ENCODE data around the gene PCDH17. TPM values are rescaled to one million over a fixed set of nuclear protein-coding genes. Genes with fewer than 3 reads are reported as not detected.

Gene PCDH17
- total RNA-seq, 4 donors from 2014 or later: 0.57 to 1.3 (median 0.83) TPM

- H3K36me3 ChIP-seq: no peaks in the 10 kb centered on the region
- no peak overlapping the region for H3K4me3 ChIP-seq
- TF ChIP-seq EP300 (IDR thresholded peaks at IDR 0.05) (no peak), POLR2AphosphoS5 (IDR thresholded peaks at IDR 0.05) (no peak), POLR2A (IDR thresholded peaks at IDR 0.05) (no peak), CTCF (IDR thresholded peaks at IDR 0.05) (no peak)
- H3K9me3 ChIP-seq: no peaks in the 10 kb centered on the region
- no peaks in the 10 kb centered on the region for H3K4me1 ChIP-seq
- DNase-seq (ENCODE audit: low spot score in 2 of 2): no peak
- 36% methylated on average over 3 of the region's 3 CpGs for WGBS
- no peaks in the 10 kb centered on the region for H3K27me3 ChIP-seq
- H3K27ac ChIP-seq: no peak overlapping the region
Measured at GRCh38 chr13:57601536-57601935, 30.0 kb upstream of the PCDH17 start.

DNA sequence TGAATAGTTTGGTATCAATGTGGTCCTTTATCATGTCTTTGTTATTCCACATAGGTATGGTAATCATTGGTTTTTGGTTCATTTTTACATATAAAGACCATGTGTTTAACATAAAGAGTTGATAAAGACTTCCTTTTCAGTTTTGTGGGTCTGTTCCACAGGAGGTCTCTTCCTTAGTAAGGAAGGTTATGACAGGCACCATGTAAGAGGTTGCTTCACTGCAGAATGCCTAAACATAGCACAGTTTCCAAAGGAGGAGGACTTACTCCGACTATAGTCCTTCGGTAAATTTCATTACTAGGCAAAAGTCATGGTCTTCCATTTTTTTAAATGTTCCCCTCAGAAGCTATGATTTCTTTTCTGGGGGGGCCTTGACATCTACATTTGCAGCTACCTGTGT is 27.1 kb upstream of the PCDH17 start:
- 60% methylated on average over 2 of the region's 2 CpGs for WGBS
- no peaks in the 10 kb centered on the region for H3K27me3 ChIP-seq
- no peak overlapping the region for H3K27ac ChIP-seq
- H3K36me3 ChIP-seq: no peaks in the 10 kb centered on the region
- TF ChIP-seq CTCF (IDR thresholded peaks at IDR 0.05) (no peak), POLR2A (IDR thresholded peaks at IDR 0.05) (no peak), EP300 (IDR thresholded peaks at IDR 0.05) (no peak), POLR2AphosphoS5 (IDR thresholded peaks at IDR 0.05) (no peak)
- no peak for DNase-seq (ENCODE audit: low spot score in 2 of 2)
- no peaks in the 10 kb centered on the region for H3K9me3 ChIP-seq
- no peaks in the 10 kb centered on the region for H3K4me1 ChIP-seq
- H3K4me3 ChIP-seq: no peak overlapping the region

DNA sequence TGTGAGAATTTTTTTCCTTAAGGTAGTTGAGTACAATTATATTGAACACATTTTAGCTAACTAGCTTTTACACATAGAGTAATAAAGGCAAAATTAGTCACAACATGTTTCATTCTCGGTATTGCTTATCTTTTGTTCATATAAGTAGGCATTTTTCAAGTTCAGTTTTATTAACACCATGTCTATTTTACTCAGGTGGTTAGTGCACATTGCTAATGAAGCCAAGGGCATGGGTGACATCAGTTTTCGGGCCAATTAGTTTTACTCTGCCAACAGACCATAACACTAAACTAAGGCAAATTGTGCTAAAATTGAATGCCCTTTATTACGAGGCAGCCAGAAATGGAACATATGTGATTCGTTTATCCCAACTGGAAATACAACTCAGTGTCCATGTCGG is 19.6 kb upstream of the PCDH17 start:
- Histone ChIP-seq H3K27me3 (no peaks in the 10 kb centered on the region), H3K9me3 (no peaks in the 10 kb centered on the region), H3K4me1 (no peaks in the 10 kb centered on the region), H3K4me3 (no peak overlapping the region), H3K36me3 (no peaks in the 10 kb centered on the region), H3K27ac (no peak overlapping the region)
- WGBS: 80% methylated on average over 5 of the region's 5 CpGs
- TF ChIP-seq CTCF (IDR thresholded peaks at IDR 0.05): no peak
- TF ChIP-seq POLR2AphosphoS5 (IDR thresholded peaks at IDR 0.05): no peak
- no peak for TF ChIP-seq POLR2A (IDR thresholded peaks at IDR 0.05)
- TF ChIP-seq EP300 (IDR thresholded peaks at IDR 0.05): no peak
- DNase-seq (ENCODE audit: low spot score in 2 of 2): no peak

GRCh38 chr13:57612568-57612967 is 19.0 kb upstream of the PCDH17 start:
- no peak for DNase-seq (ENCODE audit: low spot score in 2 of 2)
- H3K9me3 ChIP-seq: no peaks in the 10 kb centered on the region
- H3K4me3 ChIP-seq: no peak overlapping the region
- H3K4me1 ChIP-seq: no peaks in the 10 kb centered on the region
- H3K27me3 ChIP-seq: no peaks in the 10 kb centered on the region
- 87% methylated on average over 1 of the region's 1 CpG for WGBS
- H3K36me3 ChIP-seq: no peaks in the 10 kb centered on the region
- TF ChIP-seq POLR2AphosphoS5 (IDR thresholded peaks at IDR 0.05) (no peak), EP300 (IDR thresholded peaks at IDR 0.05) (no peak), POLR2A (IDR thresholded peaks at IDR 0.05) (no peak), CTCF (IDR thresholded peaks at IDR 0.05) (no peak)
- H3K27ac ChIP-seq: no peak overlapping the region

- H3K36me3 ChIP-seq: no peaks in the 10 kb centered on the region
- peaks cover 7% of the 10 kb centered on the region for H3K4me1 ChIP-seq
- H3K4me3 ChIP-seq: no peak overlapping the region
- no peak for DNase-seq (ENCODE audit: low spot score in 2 of 2)
- H3K27me3 ChIP-seq: peaks cover 26% of the 10 kb centered on the region
- no peak for TF ChIP-seq POLR2A (IDR thresholded peaks at IDR 0.05)
- peak; percentile 19 to 65 for TF ChIP-seq CTCF (IDR thresholded peaks at IDR 0.05)
- TF ChIP-seq EP300 (IDR thresholded peaks at IDR 0.05): no peak
- no peak overlapping the region for H3K27ac ChIP-seq
- WGBS: 6% methylated on average over 5 of the region's 5 CpGs
- H3K9me3 ChIP-seq: no peaks in the 10 kb centered on the region
Measured at GRCh38 chr13:57624565-57625435, 6.7 kb upstream of the PCDH17 start.
